HepG2 (cell line): ENCODE measurements around the gene RHBDL1. TPM values are rescaled to one million over a fixed set of nuclear protein-coding genes. Genes with fewer than 3 reads are reported as not detected.
A peak's percentile ranks its signal among the peaks of the same experiment; 100 is the strongest.

Experiments
- ARID3A ChIP-seq: IDR thresholded peaks from 2 replicates; pipeline ENCODE4 v1.6.1; 2012; ENCODE audit warnings: low read depth, low read length, improper control_type of control experiment
- ASH2L ChIP-seq: fragments of 300-600, 200-600 bp; sonication (generic); IDR thresholded peaks from 2 replicates; pipeline ENCODE4 v1.7.0; 2017; ENCODE audit warnings: low read depth, mild to moderate bottlenecking, moderate library complexity, mixed read lengths, low read length; ENCODE audit not compliant: insufficient read length
- DBP ChIP-seq: sonication (generic); formaldehyde crosslinking; IDR thresholded peaks from 2 replicates; pipeline ENCODE4 v1.4.0; 2020; ENCODE audit warnings: missing genetic modification reagents; ENCODE audit errors: not compliant biosample characterization
- DRAP1 ChIP-seq: IDR thresholded peaks from 2 replicates; pipeline ENCODE4 v1.6.1; 2016; ENCODE audit warnings: missing genetic modification reagents, missing compliant biosample characterization
- HHEX ChIP-seq: IDR thresholded peaks from 2 replicates; pipeline ENCODE4 v1.6.1; 2016; ENCODE audit warnings: control low read depth
- HOMEZ ChIP-seq: IDR thresholded peaks from 2 replicates; pipeline ENCODE4 v1.6.1; 2016; ENCODE audit warnings: low read depth
- MIER2 ChIP-seq: IDR thresholded peaks from 2 replicates; pipeline ENCODE4 v1.6.1; 2016; ENCODE audit warnings: missing biosample characterization, missing genetic modification reagents
- PBX3 ChIP-seq: sonication (generic); formaldehyde crosslinking; IDR thresholded peaks from 2 replicates; pipeline ENCODE4 v1.8.1; 2023; ENCODE audit warnings: missing genetic modification reagents, inconsistent platforms, borderline replicate concordance
- POLR2AphosphoS5 ChIP-seq: IDR thresholded peaks from 2 replicates; pipeline ENCODE4 v1.6.1; 2012; ENCODE audit warnings: low read depth, low read length
- RBM39 ChIP-seq: fragments of 200-400 bp; formaldehyde crosslinking; IDR thresholded peaks from one replicate; pipeline ENCODE4 v1.6.1; 2018; ENCODE audit warnings: antibody characterized with exemption, mild to moderate bottlenecking, low read depth, low read length; ENCODE audit not compliant: poor library complexity, severe bottlenecking
- SIN3B ChIP-seq: fragments of 150-350 bp; IDR thresholded peaks from 2 replicates; pipeline ENCODE4 v1.6.1; 2014; ENCODE audit warnings: low read length
- SOX6 ChIP-seq, 2 experiments: fragments of 450-650 bp in 1 of 2; sonication (generic) in 1 of 2; formaldehyde crosslinking in 1 of 2; IDR thresholded peaks; 2 replicates each; pipeline versions ENCODE4 v1.4.0 to v1.6.1; 2017 to 2020; ENCODE audit warnings: antibody characterized with exemption in 1 of 2, mild to moderate bottlenecking in 1 of 2, missing genetic modification reagents in 1 of 2
- TRAFD1 ChIP-seq: sonication (generic); formaldehyde crosslinking; IDR thresholded peaks from 2 replicates; pipeline ENCODE4 v1.5.1; 2020; ENCODE audit warnings: missing genetic modification reagents, mild to moderate bottlenecking, borderline replicate concordance
- ZKSCAN1 ChIP-seq: fragments of 150-350 bp; IDR thresholded peaks from 2 replicates; pipeline ENCODE4 v1.6.1; 2014; ENCODE audit warnings: low read length
- ZNF253 ChIP-seq: sonication (generic); formaldehyde crosslinking; IDR thresholded peaks from 2 replicates; pipeline ENCODE4 v1.8.0; 2022; ENCODE audit warnings: mild to moderate bottlenecking, missing genetic modification reagents, borderline replicate concordance
- ZNF263 ChIP-seq: sonication (generic); formaldehyde crosslinking; IDR thresholded peaks from 2 replicates; pipeline ENCODE4 v1.4.0; 2020; ENCODE audit warnings: missing genetic modification reagents
- ZNF576 ChIP-seq: sonication (generic); formaldehyde crosslinking; IDR thresholded peaks from 2 replicates; pipeline ENCODE4 v1.4.0; 2020; ENCODE audit warnings: mild to moderate bottlenecking, missing genetic modification reagents
- ZNF737 ChIP-seq: sonication (generic); formaldehyde crosslinking; IDR thresholded peaks from 2 replicates; pipeline ENCODE4 v1.5.0; 2020; ENCODE audit warnings: missing genetic modification reagents, mild to moderate bottlenecking, borderline replicate concordance
- polyA plus RNA-seq, 8 experiments: library from polyadenylated mRNA; depleted of rRNA in 3 of 8; stranded (reverse) in 7 of 8; unstranded in 1 of 8; fragments of >200 nt; fragmentation: Illumina TruSeq in 4 of 8; extraction: Trizol in 4 of 8; gene quantifications; 2 replicates each; pipeline versions ENCODE4 v1.2.1 to v1.2.3, GENCODE V29; 2011 to 2016; ENCODE audit warnings: low read depth in 4 of 8, missing spikeins in 1 of 8, mixed read lengths in 1 of 8; ENCODE audit not compliant: insufficient read depth in 1 of 8
- total RNA-seq, 5 experiments: library from RNA; depleted of rRNA; stranded (reverse); fragments of >200 nt; fragmentation: Illumina TruSeq; extraction: Trizol; gene quantifications; 2 replicates each; pipeline ENCODE4 v1.2.3, GENCODE V29; 2016; ENCODE audit warnings: low read depth in 1 of 5

RHBDL1 gene
- total and polyA plus RNA-seq, 2 of the 13 experiments (the other 11 are each of a cell fraction or from before 2014, with no cell fraction given), result 1.8 to 3.8 TPM

GRCh38 chr16:700684-701584 lies 25.5 kb downstream of the RHBDL1 start (continued):
- TF ChIP-seq PBX3 (peak; percentile 83; the same call in 1 of the 2 replicates), TRAFD1 (no peak), ZNF737 (CRISPR knock-in tag) (no peak), ASH2L (no peak), SIN3B (no peak), ZNF253 (CRISPR knock-in tag) (no peak), DBP (no peak), RBM39 (no peak), HOMEZ (no peak), ZNF576 (CRISPR knock-in tag) (no peak), POLR2AphosphoS5 (no peak), DRAP1 (no peak), ARID3A (no peak), HHEX (CRISPR knock-in tag) (no peak), ZKSCAN1 (no peak), MIER2 (peak; percentile 91), SOX6 (IDR thresholded peaks at IDR 0.05) (no peak), SOX6 (CRISPR knock-in tag; IDR thresholded peaks at IDR 0.05) (no peak), ZNF263 (CRISPR knock-in tag) (0 out of 2 replicates have a peak, but pooled peaks have one; percentile 46)
